WERI-Rb-1 (cell line): ENCODE results near the gene RABAC1.

Experiments used
- DNase-seq: peaks from one replicate; pipeline ENCODE4 v3.0.0-alpha.2; 2020
- H3K27ac ChIP-seq: fragments of 250-450 bp; sonication (Bioruptor Pico); 2 replicates; pipeline ENCODE4 v1.5.1; 2020; ENCODE audit warnings: mild to moderate bottlenecking, moderate library complexity
- H3K27me3 ChIP-seq: fragments of 250-450 bp; sonication (Bioruptor Pico); 2 replicates; pipeline ENCODE4 v1.5.1; 2021; ENCODE audit warnings: mild to moderate bottlenecking, low read depth, moderate library complexity; ENCODE audit not compliant: insufficient read depth, severe bottlenecking
- H3K36me3 ChIP-seq: fragments of 250-450 bp; sonication (Bioruptor Pico); 2 replicates; pipeline ENCODE4 v1.5.1; 2020; ENCODE audit warnings: mild to moderate bottlenecking, moderate library complexity
- H3K4me3 ChIP-seq: 2 replicates; pipeline ENCODE4 v1.5.1; 2011; ENCODE audit warnings: low read depth, mild to moderate bottlenecking, control low read depth, low read length
- H3K9me3 ChIP-seq: fragments of 250-450 bp; sonication (Bioruptor Pico); 2 replicates; pipeline ENCODE4 v1.5.1; 2021; ENCODE audit warnings: mild to moderate bottlenecking, moderate library complexity; ENCODE audit not compliant: severe bottlenecking
- TF ChIP-seq, protein P1 (sequence below): IDR thresholded peaks from 2 replicates; pipeline ENCODE4 v1.5.1; 2011; ENCODE audit warnings: low read depth, mild to moderate bottlenecking, control low read depth, inconsistent platforms, low read length

RABAC1 gene

DNA sequence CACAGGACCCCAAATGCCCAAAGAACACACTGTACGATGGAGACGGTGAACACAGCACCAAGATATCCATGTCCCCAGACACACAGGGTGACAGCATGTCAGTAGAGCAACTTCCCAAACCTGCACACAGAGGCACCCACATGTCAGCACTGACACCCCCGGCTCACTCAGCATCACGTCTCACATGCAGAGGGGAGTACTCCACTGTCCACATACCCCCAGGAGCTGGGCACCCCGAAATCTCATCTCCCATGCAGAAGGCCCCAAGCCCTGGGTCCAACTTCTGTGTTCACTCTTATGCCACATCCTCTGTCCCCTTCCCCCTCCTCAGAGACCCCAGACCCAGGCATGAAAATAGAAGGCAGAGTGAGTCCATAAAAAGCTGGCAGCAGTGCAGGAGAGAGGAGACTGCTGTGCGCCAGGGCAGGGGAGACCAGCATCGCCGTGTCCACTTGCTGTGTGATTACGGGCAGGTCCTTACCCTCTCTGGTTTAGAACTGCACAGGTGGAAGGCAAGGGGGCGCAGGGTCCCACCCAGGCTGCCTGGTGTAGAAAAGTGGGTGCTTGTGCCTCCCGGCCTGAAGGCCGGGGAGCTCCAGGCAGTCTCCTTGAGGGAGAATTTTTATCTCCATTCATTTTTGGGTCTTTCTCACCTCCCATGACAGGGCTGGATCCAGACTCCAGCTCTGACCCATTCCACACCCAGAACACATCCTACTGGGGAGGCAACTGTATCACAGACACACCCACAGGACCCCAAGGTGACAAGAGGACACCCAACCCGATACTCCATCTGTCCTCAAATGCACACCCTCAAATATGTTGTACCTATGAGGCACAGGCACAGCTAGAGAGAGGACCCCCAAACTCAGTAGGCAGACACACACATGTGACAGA lies 47.9 kb downstream of the RABAC1 start:
- Histone ChIP-seq H3K9me3 (no peaks in the 10 kb centered on the region), H3K27ac (no peak overlapping the region), H3K36me3 (no peaks in the 10 kb centered on the region), H3K4me3 (no peak overlapping the region), H3K27me3 (peaks cover 38% of the 10 kb centered on the region)
- no peak for DNase-seq
- TF ChIP-seq, protein P1, sequence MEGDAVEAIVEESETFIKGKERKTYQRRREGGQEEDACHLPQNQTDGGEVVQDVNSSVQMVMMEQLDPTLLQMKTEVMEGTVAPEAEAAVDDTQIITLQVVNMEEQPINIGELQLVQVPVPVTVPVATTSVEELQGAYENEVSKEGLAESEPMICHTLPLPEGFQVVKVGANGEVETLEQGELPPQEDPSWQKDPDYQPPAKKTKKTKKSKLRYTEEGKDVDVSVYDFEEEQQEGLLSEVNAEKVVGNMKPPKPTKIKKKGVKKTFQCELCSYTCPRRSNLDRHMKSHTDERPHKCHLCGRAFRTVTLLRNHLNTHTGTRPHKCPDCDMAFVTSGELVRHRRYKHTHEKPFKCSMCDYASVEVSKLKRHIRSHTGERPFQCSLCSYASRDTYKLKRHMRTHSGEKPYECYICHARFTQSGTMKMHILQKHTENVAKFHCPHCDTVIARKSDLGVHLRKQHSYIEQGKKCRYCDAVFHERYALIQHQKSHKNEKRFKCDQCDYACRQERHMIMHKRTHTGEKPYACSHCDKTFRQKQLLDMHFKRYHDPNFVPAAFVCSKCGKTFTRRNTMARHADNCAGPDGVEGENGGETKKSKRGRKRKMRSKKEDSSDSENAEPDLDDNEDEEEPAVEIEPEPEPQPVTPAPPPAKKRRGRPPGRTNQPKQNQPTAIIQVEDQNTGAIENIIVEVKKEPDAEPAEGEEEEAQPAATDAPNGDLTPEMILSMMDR: no peak

DNA sequence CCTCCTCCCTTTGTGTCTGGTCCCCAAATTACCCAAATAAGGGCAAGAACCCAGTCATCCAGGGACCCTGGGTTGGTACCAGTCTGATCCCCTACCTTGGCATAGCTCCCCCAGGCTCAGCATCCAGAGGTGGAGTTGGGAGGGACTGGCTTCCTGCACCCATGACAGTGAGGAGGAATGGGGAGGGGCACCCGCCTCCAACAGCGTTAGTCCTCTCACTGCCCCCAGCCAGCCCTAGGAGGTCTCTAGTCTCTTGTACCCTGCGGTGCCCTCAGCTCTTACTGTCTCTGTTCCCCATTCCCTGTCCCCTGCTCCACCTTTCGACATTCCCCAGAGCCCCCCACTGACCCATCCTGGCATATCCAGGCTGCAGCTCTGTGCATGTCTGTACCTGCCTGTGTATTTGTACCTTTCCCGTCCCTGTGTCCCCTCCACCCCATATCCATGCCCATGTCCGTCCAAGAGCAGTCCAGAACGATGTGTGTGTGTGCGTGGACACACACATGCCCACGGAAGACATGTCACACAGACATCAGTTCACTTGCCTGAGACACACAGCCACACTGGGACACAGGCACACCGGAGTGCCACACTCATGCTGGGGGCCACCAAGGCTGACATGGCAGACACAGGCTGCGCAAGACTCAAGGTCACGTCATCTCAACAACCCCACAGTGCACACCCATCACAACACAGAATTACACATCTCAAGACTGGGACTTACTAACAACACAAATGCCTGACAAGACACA lies 48.7 kb downstream of the RABAC1 start:
- TF ChIP-seq, protein P1: no peak
- Histone ChIP-seq H3K4me3 (no peak overlapping the region), H3K36me3 (peaks cover 5% of the 10 kb centered on the region), H3K27me3 (peaks cover 32% of the 10 kb centered on the region), H3K27ac (no peak overlapping the region), H3K9me3 (no peaks in the 10 kb centered on the region)
- DNase-seq: no peak

DNA sequence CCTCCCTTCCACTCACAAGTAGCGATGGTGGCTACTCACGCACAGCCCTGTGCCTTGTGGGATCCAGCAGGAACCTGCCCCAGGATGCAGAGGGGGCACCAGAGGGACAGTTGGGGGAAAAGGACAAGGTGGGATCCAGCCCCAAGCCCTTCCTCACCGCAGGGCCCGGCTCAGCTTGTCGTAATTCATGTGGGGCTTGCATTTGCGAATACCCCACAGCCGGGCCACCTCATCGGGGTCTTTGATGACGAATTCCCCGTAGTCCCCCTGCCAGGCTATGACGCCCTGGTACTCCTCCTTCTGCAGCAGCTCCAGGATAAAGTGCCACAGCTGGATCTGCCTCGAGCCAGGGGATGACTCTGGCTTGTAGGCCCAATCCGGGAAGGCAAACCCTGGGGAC lies 49.4 kb downstream of the RABAC1 start:
- Histone ChIP-seq H3K9me3 (no peaks in the 10 kb centered on the region), H3K27ac (no peak overlapping the region), H3K4me3 (no peak overlapping the region), H3K27me3 (peaks cover 28% of the 10 kb centered on the region), H3K36me3 (peaks cover 8% of the 10 kb centered on the region)
- TF ChIP-seq, protein P1: no peak
- DNase-seq: no peak

DNA sequence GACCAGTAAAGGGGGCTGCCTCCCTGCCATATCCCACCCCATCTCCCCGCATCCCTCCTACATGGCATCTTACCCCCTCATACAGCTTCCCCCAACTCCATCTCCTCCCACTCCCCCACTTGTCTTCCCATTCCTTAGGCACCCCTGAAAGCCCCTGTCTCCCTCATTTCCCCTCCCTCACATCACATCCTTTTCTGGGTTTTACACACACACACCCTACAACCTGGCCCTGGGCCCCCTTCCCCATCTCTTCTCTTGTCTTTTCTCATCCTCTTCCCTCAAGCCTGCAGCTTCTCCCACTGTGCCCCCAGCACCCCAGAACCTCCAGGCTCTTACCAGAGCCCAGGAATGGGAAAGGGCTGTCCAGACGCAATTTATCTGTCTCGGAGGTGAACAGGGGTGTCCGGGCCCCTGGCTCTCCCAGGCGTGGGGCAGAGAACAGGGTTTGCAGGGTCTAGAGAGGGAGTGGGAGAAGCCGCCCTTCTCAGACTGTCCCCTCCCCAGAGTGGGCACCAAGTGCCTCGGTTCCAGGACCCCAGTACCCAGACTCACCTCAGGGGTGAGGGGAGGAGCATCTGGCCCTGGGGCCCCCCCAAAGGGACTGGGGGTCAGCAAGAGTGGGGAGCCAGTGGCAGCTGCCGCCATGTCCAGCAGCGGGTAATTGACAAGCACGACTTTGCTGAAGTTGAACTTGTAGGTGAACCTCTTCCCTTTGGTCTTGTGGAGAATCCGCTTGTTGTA lies 50.2 kb downstream of the RABAC1 start:
- Histone ChIP-seq H3K4me3 (no peak overlapping the region), H3K36me3 (peaks cover 15% of the 10 kb centered on the region), H3K27ac (no peak overlapping the region), H3K9me3 (no peaks in the 10 kb centered on the region), H3K27me3 (peaks cover 24% of the 10 kb centered on the region)
- DNase-seq: no peak
- TF ChIP-seq, protein P1: no peak

DNA sequence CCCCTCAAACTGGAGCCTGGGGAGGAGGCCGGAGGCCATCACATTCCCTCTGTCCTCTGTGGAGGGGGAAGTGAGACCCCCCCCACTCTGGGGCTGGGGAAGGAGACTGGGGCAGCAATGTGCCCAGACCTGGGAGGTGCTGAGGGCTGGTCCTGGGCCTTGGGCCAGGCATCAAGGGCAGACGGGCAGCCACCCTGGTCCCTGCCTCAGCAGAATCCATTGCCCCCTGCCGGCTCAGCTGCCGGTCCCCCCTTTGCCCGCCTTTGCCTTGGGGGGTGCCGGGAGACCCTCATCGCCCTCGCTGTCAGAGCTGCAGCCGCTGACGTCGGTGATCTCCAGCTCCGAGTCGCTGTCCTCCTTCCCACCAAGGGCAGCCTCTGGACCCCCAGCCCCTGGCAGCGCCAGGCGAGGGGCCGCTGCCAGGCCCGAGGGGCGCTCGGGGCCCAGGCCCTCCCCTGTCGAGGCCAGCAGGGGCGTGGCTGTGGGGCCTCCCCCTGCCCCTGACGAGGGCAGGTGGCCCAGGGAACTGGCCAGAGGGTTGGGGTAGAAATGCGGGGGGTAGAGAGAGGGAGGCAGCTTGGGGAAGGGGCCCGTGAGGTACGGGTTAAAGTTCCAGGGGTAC lies 51.0 kb downstream of the RABAC1 start:
- Histone ChIP-seq H3K4me3 (no peak overlapping the region), H3K36me3 (peaks cover 19% of the 10 kb centered on the region), H3K27me3 (peaks cover 16% of the 10 kb centered on the region), H3K27ac (no peak overlapping the region), H3K9me3 (no peaks in the 10 kb centered on the region)
- TF ChIP-seq, protein P1: no peak
- DNase-seq: no peak
